Loucy (cell line): ENCODE results near the gene FAM180B.

ENCODE experiments used
- H2AFZ ChIP-seq: fragments of 200-600 bp; sonication (generic); 2 replicates; pipeline ENCODE4 v1.6.0; 2016; ENCODE audit warnings: antibody characterized with exemption, mild to moderate bottlenecking, low read length, moderate library complexity
- H3F3A ChIP-seq: fragments of 200-600 bp; 2 replicates; pipeline ENCODE4 v1.6.0; 2016; ENCODE audit warnings: antibody characterized with exemption, low read depth, mild to moderate bottlenecking
- H3K27me3 ChIP-seq: fragments of 200-600 bp; sonication (generic); 2 replicates; pipeline ENCODE4 v1.6.1; 2014; ENCODE audit warnings: low read length, mild to moderate bottlenecking; ENCODE audit not compliant: insufficient read depth, poor library complexity, severe bottlenecking
- H3K36me3 ChIP-seq: fragments of 200-600 bp; sonication (generic); 2 replicates; pipeline ENCODE4 v1.6.1; 2016; ENCODE audit warnings: low read length; ENCODE audit not compliant: insufficient read depth
- H3K4me1 ChIP-seq: fragments of 200-600 bp; sonication (generic); 2 replicates; pipeline ENCODE4 v1.5.1; 2014; ENCODE audit warnings: low read length, mild to moderate bottlenecking; ENCODE audit not compliant: insufficient read depth, poor library complexity, severe bottlenecking
- H3K4me2 ChIP-seq: fragments of 200-600 bp; sonication (generic); 2 replicates; pipeline ENCODE4 v1.6.0; 2014; ENCODE audit warnings: antibody characterized with exemption, low read length, low read depth, mild to moderate bottlenecking; ENCODE audit not compliant: poor library complexity, severe bottlenecking
- H3K4me3 ChIP-seq: fragments of 200-600 bp; sonication (generic); 2 replicates; pipeline ENCODE4 v1.5.1; 2014; ENCODE audit warnings: low read length, mild to moderate bottlenecking, mixed read lengths; ENCODE audit not compliant: poor library complexity, severe bottlenecking
- H3K79me2 ChIP-seq: fragments of 200-600 bp; sonication (generic); 2 replicates; pipeline ENCODE4 v1.6.1; 2014; ENCODE audit warnings: low read length; ENCODE audit not compliant: insufficient read depth
- H3K9ac ChIP-seq: fragments of 200-600 bp; sonication (generic); 2 replicates; pipeline ENCODE4 v1.6.0; 2014; ENCODE audit warnings: mild to moderate bottlenecking, low read depth, low read length, moderate library complexity; ENCODE audit not compliant: poor library complexity, severe bottlenecking
- H3K9me2 ChIP-seq: fragments of 200-600 bp; sonication (generic); replicated peaks from 2 replicates; pipeline ENCODE4 v1.6.1; 2016; ENCODE audit warnings: low read depth, low read length, mixed read lengths
- H3K9me3 ChIP-seq: fragments of 200-600 bp; sonication (generic); 2 replicates; pipeline ENCODE4 v1.6.1; 2014; ENCODE audit warnings: mild to moderate bottlenecking, antibody characterized with exemption, low read length, low read depth; ENCODE audit not compliant: insufficient read depth
- H4K20me1 ChIP-seq: fragments of 200-600 bp; sonication (generic); 2 replicates; pipeline ENCODE4 v1.6.0; 2014; ENCODE audit warnings: antibody characterized with exemption, low read length, mild to moderate bottlenecking; ENCODE audit not compliant: insufficient read depth, poor library complexity, severe bottlenecking
- CTCF ChIP-seq: fragments of 200-600 bp; sonication (generic); conservative IDR thresholded peaks from 2 replicates; pipeline ENCODE4 v1.5.1; 2014; ENCODE audit warnings: mild to moderate bottlenecking, antibody characterized with exemption, low read length
- EZH2phosphoT487 ChIP-seq: fragments of 200-600 bp; IDR thresholded peaks from 2 replicates; pipeline ENCODE4 v1.6.1; 2018; ENCODE audit warnings: antibody characterized with exemption, mild to moderate bottlenecking, moderate library complexity, borderline replicate concordance

The FAM180B gene

DNA sequence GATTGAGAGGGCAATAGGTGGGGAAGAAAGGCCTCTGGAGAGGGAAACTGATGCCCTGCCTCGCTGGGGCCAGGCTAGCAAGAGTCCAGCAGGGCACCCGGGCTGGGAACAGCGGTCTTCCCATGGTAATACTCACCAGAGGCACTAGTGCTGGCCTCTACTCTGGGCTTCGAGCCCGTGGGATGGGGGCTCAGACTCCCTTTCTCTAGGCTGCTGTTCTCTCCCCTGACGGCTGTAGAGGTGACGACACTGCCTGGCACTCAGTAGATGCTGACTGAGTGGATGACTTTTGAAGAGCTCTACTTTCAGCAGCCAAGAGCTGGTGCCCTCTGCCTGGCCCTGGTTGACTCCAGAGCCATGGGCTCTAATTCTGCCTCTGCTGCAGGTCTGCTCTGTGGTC, 8.6 kb downstream of the FAM180B start:
- peaks cover 15% of the 10 kb centered on the region; the same call in 1 of the 2 replicates for H3F3A ChIP-seq
- H3K4me3 ChIP-seq: peak overlapping the region; percentile 83
- H3K9me3 ChIP-seq: no peaks in the 10 kb centered on the region
- peak overlapping the region; percentile 82 for H3K4me2 ChIP-seq
- TF ChIP-seq CTCF: no peak
- peak overlapping the region; percentile 88 for H3K9ac ChIP-seq
- H3K4me1 ChIP-seq: peaks cover 63% of the 10 kb centered on the region
- H3K36me3 ChIP-seq: no peaks in the 10 kb centered on the region
- H3K27me3 ChIP-seq: no peaks in the 10 kb centered on the region
- H3K79me2 ChIP-seq: peaks cover 29% of the 10 kb centered on the region
- no peaks in the 10 kb centered on the region for H4K20me1 ChIP-seq
- H2AFZ ChIP-seq: no peak overlapping the region
- H3K9me2 ChIP-seq: no peaks in the 10 kb centered on the region

GRCh38 chr11:47595967-47596366, 9.5 kb downstream of the FAM180B start:
- Histone ChIP-seq H3K4me3 (no peak overlapping the region), H3K4me2 (no peak overlapping the region), H3K79me2 (peaks cover 22% of the 10 kb centered on the region), H2AFZ (no peak overlapping the region), H3K9ac (no peak overlapping the region), H3K36me3 (no peaks in the 10 kb centered on the region), H3K9me3 (no peaks in the 10 kb centered on the region), H4K20me1 (no peaks in the 10 kb centered on the region), H3F3A (peaks cover 8% of the 10 kb centered on the region; the same call in 1 of the 2 replicates), H3K9me2 (no peaks in the 10 kb centered on the region), H3K27me3 (no peaks in the 10 kb centered on the region), H3K4me1 (peaks cover 56% of the 10 kb centered on the region)
- TF ChIP-seq CTCF (no peak), EZH2phosphoT487 (no peak)

DNA sequence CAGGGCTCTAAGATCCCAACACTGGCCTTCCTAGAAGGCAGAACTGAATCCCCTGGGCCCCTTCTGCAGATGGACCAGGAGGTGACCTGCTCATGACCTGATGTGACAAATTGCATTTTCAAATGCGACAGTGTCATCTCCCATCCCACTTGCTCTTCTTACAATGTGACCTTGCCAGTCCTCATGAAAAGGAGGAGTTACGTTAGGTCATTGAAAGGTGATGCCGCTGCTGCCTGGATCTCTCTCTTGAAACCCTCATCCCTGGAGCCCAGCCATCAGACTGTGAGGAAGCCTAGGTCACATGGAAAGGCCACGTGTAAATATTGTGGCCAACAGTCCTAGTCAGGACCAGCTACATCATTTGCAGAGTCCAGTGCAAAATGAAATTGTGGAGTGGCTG, 13.4 kb downstream of the FAM180B start:
- Histone ChIP-seq H3K27me3 (no peaks in the 10 kb centered on the region), H3K4me1 (peaks cover 26% of the 10 kb centered on the region), H3F3A (no peaks in the 10 kb centered on the region; the same call in 1 of the 2 replicates), H3K4me3 (no peak overlapping the region), H3K9me3 (no peaks in the 10 kb centered on the region), H3K79me2 (no peaks in the 10 kb centered on the region), H4K20me1 (no peaks in the 10 kb centered on the region), H3K36me3 (no peaks in the 10 kb centered on the region), H2AFZ (no peak overlapping the region), H3K4me2 (no peak overlapping the region), H3K9me2 (no peaks in the 10 kb centered on the region), H3K9ac (peak overlapping the region; percentile 40)
- TF ChIP-seq EZH2phosphoT487 (no peak), CTCF (no peak)
